Activated CD4-positive, alpha-beta T cell treated with anti-CD3 and anti-CD28 coated beads, Interleukin-10, Interleukin-2, amounts not matched to agents 100 ng/mL and 50 ng/mL, durations not matched to agents 16 hours and 8 hours (primary cell): ENCODE data around the gene TRIO.
"Not testable (repeated sequence)": the region's sequence is repeated elsewhere in the genome, so short reads cannot be mapped to it uniquely, and the experiment has no call there.

Experiments used
- DNase-seq: peaks from one replicate; pipeline ENCODE4 v3.0.0-alpha.2; 2020

The TRIO gene

DNA sequence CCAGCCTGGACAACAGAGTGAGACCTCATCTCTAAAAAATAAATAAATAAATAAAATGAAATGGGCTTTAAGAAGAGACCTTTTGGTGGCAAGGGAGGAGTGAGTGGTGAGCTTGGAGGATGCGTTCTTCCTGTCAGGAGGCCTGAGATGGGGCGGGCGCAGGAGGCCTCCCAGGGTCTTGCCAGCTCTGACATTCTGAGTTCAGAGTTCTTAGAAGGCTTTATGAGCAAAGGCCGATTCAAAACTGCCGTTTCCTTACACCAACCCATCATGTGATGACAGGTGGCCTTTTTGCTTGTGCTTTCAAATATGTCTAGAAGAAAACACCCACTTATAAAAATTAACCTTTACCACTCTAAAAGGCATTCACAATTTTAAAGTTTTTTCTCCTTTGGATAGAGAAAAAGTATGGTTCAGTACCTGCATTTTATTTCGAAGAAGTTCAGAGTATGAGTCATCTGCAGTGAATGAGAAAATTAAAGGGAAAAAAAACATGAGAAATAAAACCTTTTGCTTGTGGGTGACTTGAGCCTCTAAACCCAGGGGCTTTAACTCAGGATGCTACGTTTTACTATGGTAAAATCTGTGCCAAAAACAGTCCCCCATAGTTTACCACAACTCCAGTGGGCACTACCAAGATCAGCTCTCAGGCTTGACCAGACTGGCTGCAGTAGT lies 281.0 kb downstream of the TRIO start:
- DNase-seq, result peak; percentile 51

DNA sequence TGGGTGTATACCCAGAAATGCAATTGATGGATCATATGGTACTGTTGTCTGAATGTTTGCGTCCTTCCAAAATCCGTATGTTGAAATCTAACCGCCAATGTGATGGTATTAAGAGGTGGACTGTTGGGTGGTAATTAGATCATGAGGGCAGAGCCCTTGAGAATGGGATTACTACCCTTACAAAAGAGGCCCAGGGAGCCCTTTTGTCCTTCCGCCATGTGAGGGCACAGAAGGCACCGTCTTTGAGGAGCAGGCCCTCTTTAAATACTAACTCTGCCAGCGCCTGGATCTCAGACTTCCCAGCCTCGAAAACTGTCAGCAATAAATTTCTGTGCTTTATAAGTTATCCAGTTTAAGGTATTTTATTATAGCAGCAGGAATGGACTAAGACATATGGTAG lies 282.4 kb downstream of the TRIO start:
- no peak for DNase-seq

DNA sequence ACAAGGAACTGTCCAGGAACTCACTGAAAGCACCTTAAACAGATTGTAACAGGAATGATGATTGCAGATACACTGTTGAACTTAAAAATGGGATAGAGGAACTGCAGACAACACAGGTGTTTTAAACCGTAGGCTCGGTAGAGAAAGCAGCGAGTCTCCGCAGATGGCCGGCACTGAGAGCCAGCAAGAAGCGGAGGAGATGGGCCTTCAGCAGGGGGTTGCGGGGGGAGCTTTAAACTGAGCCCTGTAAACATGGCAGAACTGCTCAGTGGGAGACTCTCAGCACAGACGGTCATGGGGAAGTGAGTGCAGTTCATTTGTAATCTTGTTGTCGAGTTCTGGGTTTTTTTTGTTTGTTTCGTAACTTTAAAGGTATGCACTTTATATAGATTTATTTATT lies 283.4 kb downstream of the TRIO start:
- DNase-seq, result no peak

DNA sequence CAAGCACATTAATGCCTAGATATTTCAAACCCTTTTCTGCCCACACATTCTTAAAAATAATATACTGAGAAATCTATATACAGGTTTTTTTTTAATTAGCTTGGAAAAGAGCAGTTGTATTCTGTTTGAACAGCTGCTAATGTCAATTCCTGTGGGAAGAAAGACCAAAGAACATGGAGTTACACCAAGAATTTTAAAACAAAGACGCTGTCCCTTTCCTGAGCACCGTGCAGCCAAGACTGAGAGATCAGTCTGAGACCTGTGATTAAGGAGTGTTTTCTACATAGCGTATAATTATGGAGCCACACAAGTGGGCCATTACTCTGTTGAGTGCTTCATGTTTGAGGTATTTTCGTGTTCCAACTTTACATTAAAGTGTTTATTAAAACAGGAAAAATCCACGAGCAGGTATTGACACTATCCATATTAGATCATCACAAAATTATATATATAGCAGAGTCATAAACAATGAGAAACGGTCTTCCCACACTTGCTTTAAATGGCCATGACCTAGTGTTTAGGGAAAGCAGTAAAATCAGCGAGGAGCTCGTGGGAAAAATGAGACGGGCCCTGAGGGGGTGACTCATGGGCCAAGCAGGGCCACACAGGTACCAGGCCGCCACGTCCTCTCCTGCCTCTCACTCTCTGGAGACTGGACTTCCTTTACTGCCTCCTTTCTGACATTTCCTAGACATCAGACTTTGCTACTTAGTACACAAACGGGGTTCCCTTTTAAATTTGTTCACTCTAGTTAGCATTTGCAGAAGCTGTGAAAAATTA lies 285.4 kb downstream of the TRIO start:
- no peak for DNase-seq

DNA sequence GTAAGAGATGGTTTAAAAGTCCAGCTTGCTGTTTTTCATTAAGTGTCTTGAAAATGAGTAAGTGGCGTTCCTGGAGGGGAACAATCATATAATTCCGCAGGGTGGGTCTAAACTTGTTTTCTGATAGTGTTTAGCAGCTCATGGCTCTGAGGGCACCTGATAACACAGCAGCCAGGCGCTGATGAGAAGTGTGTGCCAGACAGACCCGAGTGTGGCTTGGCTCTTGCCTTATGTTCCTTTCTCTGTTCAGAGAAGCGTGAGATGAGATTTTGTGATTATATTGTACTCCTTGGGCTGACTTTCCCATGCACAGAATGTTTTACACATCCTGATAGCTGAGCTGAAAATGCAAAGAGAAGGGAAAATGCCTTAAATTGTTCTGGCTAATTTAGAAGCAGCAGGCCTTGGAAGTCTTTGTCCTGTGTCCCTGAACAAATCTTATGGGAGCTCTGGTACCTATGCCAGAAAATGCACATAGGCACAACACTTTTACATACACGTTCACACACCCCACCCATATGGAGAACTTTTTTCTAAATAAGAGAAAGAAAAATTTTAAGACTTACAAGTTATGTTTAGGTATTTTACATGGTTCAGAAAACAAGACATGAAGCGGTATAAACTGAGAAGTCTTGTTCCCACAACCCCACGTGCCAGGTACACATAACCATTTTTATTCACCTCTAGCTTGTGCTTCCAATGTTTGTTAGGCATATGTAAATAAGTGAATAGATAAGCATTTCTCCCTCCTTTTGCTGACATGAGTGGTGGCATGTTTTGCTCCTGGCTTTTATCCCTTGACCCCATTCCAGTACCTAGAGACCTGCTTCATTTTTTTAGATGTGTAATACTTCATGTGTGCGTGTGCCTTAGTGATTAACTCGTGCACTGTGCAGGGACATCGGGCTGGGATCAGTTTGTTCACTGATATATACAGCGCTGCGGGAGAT lies 286.2 kb downstream of the TRIO start:
- no peak for DNase-seq

DNA sequence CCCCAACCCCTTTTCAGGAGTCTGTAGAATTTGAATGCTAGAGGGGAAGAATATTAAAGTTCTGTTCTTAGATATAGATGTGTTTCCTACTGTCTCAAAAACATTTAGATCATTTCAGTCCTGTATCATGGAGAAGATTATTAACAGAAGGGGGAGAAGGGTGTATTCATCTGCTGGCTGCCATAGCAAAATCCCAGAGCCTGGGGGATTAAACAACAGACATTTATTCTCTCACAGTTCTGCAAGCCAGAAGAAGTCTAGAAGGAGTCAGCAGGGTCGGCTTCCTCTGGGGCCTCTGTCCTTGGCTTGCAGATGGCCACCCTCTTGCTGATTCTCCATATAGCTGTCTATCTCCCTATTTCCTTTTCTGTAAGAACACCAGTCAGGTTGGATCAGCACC lies 288.4 kb downstream of the TRIO start:
- DNase-seq, result no peak

DNA sequence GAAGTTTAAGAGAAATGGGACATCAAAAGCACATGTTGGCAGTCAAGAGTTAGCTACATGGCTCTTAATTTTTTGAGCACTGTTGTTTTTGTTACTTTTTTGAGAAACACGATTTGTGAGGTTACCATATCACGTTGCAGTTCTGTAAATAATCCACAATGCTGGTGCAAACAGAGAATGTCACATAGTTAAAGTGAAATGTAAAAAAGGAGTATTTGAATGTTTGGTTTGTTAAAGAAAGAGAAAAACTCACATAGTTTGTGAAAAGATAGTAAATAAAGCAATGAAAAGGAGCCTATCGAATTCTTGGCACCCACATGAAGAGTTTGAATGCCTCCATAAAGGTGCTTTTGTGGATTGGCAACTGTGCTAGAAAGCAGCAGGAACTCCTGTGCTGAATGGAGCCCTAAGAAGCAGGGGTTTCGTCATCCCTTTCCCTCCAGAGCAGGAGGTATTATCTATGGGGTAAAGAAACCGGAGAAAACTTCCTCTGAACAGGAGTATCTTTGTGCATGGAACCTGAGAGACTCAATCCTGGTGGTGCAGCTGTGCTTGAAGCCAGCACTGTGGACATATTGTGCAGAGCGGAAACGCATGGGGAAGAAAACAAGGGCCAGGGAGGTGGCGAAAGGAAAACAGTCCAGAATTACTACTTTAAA lies 289.9 kb downstream of the TRIO start:
- no peak for DNase-seq

DNA sequence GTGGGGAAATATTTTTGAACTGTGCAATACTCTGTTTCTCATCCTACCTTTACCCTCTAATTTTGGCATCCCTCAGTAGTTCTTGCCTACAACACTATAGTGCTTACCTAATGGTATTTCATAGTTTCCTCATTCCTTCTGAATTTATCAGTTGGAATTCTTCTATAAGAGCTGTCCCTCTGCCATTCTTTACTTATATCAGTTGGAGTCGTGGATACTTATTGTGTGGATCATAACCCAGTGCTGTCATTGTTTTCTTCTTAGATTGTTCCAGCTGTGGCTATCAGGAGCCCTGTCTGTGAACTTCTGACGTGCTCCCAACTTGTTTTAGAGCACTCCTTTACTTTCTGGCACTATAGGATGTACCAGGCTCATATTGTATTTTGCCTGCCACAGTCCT lies 292.3 kb downstream of the TRIO start:
- no peak for DNase-seq

DNA sequence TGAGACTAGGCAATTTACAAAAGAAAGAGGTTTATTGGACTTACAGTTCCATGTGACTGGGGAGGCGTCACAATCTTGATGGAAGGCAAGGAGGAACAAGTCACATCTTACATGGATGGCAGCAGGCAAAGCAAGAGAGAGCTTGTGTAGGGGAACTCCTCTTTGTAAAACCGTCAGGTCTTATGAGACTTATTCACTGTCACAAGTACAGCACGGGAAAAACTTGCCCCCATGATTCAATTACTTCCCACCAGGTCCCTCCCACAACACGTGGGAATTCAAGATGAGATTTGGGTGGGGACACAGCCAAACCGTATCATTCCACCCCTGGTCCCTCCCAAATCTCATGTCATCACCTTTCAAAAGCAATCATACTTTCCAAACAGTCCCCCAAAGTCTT lies 293.0 kb downstream of the TRIO start:
- DNase-seq, result not testable (repeated sequence)

DNA sequence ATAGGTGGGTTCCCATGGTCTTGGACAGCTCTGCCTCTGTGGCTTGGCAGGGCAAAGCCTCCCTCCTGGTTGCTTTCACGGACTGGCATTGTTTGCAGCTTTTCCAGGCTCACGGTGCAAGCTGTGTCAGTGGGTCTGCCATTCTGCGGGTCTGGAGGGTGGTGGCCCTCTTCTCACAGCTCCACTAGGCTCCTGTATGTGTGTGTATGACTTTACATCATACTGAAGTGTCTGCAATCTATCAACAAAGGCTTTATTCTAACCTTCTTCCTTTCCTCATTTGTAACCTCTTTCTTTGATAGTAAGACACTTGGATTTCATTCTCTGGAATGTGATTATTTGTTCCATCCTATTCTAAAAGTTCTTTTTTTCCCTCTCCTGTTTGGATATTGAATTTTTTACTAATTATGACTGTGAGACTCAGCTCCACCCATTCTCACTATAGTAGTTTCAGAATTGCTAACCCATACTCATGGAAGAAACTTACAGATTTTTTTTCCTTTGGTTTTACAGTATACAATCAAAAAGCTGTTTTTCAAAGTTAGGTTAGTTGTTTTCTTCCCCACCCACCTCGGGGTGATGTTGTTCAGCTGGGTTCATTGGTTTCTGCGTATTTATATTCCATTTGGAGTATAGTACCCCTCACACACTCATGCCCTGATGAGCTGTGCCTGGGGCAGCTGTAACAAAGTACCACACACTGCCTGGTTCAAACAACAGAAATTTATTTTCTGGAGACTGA lies 293.8 kb downstream of the TRIO start:
- DNase-seq, result peak; percentile 36

DNA sequence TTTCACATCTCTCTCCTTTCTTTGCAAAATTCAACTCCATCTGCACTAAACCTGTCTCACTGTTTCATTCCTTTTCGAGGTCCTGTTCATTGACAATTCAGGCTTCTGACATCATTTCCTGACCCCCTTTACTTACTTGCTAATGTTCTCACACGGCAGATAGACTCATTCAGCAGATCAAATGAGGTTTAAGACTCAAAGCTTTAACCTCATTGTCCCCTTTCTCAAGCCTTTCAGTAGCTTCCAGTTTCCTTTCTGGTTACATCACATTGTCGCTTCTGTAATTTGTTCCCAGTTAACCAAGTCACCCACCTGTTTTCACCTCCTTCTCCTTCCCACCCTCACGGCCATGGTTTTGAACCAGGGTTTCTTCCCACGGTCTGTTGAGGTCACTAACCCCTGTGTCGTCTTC lies 295.1 kb downstream of the TRIO start:
- DNase-seq, result peak; percentile 40

DNA sequence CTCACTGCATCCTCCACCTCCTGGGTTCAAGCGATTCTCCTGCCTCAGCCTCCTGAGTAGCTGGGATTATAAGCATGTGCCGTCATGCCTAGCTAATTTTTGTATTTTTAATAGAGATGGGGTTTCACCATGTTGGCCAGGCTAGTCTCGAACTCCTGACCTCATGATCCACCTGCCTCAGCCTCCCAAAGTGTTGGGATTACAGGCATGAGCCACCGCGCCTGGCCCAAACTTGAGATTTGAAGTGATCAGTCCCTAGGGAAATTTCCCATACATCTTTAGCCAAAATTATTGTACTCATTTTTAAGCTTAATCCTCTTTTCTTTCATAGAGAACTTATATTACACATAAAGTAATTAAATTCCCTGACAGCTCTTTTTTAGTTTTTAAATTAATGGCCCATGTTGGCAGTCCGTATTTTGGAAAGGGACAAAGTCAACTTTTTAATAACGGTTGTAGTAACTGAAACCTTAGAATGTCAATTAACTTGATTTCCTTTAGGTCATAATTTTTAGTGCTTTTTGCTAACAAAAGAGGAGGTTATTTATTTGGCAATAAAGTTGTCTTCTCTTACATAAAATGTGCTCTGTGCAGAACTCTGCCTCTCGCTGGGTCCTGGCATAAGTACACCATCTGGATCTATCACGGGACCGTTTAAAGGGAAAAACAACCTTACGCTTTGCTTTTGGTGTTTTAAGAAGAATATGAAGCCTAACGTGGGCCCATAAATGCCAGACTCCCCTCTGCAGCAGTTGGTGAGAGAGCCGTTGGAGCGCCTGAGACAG lies 296.1 kb downstream of the TRIO start:
- DNase-seq, result no peak

DNA sequence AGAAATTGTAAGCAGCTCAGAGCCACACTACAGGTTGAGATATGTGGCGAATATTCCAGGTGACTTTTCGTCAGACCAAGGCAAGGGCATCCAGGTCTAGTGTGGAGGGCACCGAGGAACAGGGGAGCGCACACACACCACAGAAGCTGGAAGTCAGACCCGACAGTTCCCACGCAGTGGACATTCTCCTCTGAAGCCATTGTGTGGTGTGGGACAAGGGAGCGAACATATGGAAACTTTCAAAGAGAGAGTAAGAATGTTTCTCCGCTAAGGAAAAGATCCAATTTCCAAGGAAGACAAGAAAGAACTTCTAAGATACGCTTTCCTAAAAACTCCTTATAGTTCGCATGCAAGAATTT lies 297.1 kb downstream of the TRIO start:
- DNase-seq, result no peak

DNA sequence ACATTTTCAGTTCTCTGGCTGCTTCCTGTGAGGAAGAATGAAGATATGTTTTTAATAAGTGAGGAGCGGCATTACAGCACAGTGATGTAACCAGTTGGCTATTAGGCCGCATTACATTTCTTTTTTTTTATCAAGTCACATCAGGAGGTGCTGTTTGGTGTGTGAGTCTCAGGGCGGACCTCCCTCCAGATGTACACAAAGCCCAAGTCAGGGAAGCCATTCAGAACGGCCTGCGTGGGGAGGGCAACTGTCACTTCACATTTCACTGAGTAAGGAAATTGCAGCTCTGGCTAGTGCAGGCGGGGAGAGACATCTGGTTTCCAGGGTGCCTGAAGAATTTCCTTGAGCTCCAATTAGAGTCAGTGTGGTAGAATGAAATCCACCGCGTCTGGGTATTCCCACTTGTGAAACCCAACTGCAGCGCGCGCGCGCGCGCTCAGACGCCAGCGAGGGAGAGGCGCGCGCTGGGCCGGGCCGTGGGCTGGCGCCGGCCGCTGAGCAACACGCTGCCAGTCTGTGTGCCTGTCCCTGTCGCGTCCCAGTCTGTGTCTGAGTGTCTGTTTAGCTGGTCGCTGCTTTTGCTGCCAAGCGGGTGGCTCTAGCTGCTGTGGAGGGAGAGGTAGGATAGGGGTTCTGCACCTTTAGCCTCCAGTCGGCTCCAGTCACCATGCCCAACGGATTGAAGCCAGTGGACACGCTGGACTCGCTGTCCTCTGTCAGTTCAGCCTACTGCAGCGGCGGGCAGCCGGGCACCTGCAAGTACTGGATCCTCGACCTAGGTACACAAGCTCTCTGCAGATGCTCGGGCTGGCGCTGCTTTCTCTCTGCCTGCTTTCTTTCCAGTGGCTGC lies 297.7 kb downstream of the TRIO start:
- no peak for DNase-seq

DNA sequence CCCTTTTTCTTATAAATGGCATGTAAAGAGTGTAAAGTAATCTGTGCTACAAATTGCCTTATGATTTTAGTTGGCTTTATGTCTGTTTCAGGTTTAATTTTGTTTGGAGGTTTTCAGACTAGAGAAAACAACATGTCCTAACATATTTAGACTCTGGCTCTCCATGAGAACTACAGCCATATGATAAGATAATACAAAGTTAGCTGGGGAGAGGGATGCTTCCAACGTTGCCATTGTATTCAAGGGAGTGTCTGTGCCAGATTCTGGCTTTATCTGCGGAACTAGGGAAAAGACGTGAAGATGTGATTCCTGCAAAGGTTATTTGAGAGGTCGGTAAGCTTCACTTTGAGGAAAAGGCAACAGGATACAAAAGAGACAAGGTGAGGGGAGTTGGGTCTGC lies 298.5 kb downstream of the TRIO start:
- no peak for DNase-seq

DNA sequence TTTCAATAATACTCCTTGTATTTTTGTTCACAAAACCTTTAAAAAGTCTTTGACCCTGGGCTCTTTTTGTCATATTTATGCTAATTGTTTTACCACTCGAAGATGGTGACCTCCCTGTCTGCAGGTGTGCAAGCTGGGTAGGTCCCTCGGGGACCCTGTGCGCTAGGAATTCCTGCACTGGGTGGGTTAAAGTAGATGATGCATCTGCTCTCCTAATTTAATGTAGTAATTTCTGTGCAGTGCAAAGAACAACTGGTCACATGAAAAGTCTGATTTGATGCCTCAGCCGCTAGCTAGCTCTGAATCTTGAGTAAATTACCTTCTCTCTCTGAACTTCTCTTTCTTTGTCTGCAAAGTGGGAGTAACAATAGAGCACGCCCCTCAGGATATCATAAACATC lies 299.4 kb downstream of the TRIO start:
- DNase-seq, result no peak

DNA sequence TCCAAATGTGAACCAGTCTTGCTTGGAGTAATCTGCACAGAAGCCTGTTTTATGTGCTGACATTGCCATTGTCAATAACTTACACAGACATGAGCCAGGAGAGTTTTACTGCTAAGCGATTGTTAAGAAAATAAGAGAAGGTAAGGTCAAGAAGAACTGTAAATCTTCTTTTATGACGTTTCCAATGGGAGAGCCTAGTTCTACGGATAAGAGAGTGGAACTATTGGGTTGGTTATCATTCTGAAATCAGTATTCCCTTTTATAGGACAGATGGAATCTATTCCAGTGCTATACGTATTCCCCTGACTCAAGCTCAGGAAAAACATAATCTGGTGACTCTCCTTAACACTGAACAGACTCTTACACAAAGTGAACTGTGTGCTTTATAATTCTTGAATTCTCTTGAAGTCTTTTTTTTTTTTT lies 300.5 kb downstream of the TRIO start:
- DNase-seq, result no peak

DNA sequence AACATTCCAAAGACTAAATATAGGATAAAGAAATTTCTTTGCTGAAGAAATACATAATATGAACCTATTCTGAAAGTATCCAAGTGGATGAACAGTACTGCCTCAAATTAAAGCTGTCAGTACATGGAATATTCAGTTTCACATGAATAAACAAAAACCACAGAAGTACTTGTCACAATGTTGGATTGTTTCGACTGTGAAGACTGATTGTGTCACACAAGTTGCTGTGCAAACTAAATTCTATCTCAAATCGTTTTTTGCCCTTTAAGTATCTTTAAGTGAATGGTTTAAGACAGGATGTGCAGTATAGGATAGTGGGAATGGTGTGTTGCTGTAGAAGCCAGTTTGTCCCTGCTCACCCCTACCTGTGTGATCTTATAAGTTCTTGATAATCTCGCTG lies 301.0 kb downstream of the TRIO start:
- no peak for DNase-seq

DNA sequence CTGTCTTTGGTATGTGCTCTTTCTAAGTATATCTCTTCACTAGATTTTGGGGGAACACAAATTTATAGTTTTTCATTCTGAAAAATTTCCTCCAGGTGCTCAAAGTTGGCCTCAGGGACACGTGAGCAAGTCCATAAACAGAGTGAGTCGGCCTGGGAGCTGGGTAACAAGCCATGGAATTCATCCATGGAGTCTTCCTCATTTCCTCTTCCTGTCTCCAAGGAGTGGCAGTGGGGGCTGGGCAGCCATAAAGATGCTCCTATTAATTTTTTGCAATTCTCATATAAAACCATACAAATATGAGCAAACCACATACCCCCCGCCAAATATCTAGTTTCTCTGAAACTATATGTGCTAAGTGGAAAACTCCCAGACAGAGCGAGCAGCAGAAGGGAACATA lies 301.9 kb downstream of the TRIO start:
- DNase-seq, result no peak

DNA sequence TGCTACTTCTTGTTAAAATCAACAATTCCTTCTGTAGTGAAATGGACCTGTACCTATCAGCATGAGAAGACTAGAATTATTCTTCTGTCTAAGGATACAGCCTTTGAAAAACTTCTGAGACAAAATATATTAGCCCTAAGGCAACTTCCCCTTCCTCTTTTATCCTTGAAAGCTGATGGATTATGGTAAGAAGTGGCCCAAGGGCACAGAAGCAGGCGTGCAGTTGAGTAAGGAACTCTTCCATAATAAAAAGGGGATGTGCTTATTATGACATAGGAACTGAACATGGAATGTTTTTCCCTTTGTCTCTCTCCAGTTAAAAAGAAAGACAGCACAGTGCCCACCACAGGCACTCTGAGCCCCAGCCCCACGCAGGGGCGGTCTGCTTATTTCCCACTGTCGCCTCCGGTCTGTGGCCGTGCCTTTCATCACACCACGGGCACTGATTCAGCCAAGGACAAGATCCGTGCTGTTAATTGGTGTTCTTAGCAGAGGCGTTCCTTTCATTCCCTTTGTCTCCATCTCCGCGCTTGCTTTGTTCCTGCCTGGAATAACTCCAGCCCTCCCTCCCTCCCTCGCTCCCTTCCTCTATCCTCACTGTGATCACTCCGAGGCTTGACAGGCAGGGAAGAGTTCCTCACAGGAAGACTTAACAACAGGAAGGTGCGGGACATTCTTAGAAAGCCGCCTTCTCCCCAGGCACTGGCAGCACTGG lies 302.6 kb downstream of the TRIO start:
- DNase-seq, result no peak
